Adrenal gland (tissue), 5 donors: ENCODE results near the gene A1BG.

Source experiments
- POLR2A ChIP-seq, 2 donors: fragments of 450-650 bp; IDR thresholded peaks; one replicate each; pipeline ENCODE4 v1.6.1; 2017; ENCODE audit warnings: antibody characterized with exemption in 2 of 2, mild to moderate bottlenecking in 2 of 2, moderate library complexity in 1 of 2
- TF ChIP-seq, protein P1 (sequence below), 6 experiments: fragments of 450-650 bp in 4 of 6; fragments of 200-600 bp in 2 of 6; sonication (generic) in 1 of 6; IDR thresholded peaks; 1 replicate in 5 of 6; 2 replicates in 1 of 6; pipeline versions ENCODE4 v1.5.1 to v1.8.0; 2016 to 2021; ENCODE audit warnings: antibody characterized with exemption in 6 of 6, mild to moderate bottlenecking in 2 of 6, moderate library complexity in 1 of 6
- donor health status: DM: no; HTN: no; CAD: no.

DNA sequence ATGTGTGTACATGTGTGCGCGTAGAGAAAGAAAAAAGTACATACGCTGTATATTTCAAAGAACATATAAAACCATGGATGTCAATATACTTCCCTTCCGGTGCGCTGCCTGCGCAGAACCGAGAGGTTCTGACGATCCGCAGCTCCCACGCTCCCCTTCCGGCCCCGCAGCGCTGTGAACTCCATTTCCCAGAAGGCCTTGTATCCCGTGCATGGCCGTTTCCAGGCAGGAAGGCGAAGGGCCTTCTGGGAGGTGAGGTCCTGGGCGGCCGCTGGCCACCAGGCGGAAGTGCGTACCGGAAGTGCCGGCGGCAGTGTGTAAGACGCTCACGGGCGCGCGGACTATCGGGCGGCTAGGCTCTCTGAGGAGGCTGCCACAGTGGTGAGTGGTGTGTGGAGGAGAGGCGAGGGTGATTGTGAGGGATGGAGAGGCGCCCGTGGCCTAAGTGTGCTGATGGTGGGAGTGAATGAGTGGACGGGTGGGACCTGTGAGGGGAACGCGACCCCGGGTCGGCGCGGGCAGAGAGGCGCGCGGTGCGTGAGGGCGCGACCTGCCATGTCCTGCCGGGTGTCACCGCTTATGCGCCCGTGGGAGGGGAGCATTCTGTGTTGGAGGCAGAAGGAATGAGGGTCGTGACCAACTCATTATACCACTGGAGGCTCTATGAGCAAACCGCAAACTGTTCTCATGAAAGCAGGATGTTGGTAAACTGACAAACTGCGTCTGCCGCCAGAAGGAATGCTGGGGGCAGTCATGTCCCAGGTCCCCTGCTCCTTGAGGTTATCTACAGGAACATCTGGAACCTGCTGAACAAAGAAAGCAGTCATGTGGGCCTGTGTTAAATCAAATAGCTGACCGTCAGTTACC, 48.0 kb downstream of the A1BG start, which contains the start of gene ERVK3-1:
- TF ChIP-seq, protein P1, sequence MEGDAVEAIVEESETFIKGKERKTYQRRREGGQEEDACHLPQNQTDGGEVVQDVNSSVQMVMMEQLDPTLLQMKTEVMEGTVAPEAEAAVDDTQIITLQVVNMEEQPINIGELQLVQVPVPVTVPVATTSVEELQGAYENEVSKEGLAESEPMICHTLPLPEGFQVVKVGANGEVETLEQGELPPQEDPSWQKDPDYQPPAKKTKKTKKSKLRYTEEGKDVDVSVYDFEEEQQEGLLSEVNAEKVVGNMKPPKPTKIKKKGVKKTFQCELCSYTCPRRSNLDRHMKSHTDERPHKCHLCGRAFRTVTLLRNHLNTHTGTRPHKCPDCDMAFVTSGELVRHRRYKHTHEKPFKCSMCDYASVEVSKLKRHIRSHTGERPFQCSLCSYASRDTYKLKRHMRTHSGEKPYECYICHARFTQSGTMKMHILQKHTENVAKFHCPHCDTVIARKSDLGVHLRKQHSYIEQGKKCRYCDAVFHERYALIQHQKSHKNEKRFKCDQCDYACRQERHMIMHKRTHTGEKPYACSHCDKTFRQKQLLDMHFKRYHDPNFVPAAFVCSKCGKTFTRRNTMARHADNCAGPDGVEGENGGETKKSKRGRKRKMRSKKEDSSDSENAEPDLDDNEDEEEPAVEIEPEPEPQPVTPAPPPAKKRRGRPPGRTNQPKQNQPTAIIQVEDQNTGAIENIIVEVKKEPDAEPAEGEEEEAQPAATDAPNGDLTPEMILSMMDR (IDR thresholded peaks at IDR 0.05) = peak in 5 of 6 experiments; percentile 30 to 59 (median 49)
- peak; percentile 76 to 88 for TF ChIP-seq POLR2A (IDR thresholded peaks at IDR 0.05)
